Measurements from ENCODE around the gene MUL1.
A peak's percentile ranks its signal among the peaks of the same experiment; 100 is the strongest.
"Not testable (repeated sequence)": the region's sequence is repeated elsewhere in the genome, so short reads cannot be mapped to it uniquely, and the experiment has no call there.

Gene MUL1

DNA sequence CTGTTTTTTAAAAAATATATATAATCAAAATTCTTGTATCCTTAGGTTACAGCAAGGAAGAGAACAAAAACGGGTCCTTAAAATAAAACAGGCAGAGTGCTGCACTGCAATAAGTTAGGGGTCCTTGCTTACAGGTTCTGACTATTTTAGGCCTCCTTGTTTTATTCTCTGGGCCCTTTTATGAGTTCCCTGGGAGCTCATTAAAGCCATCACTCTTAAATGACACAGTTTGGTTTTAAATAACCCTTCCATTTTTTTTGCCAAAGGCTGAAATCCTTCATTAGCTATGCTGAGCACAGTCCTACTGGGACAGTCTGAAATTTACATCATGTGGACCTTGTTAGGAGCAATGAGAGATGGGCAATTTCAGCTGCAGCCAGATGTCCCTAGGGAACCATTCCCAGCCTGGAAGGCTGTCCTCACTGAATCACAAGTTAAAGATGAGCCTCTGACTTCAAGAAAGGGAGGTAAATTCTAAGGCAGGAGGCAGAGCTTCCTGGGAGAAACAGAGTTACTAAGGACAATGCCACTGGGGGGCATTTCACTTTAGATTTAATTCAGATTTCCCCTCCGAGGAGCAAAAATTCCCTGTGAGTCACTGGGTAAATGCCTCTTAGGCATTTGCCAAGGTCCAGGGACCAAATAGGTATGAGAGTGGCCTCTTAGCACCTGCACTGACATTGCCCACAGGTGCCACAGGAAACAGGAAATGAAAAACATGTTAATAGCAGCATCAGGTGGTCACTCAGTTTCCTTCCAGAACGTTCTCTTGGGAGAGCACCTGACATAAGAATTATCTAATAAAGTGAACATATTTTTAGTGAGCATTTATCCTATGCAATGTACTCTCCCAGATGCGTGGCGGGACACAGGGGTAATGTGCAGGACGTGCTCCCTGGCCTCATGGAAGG lies 3.8 kb upstream of the MUL1 start:
- DNase-seq, result no peak

- DNase-seq, result no peak
These were observed 440 bp upstream of the MUL1 start for GRCh38 chr1:20508411-20508771.

- DNase-seq, result no peak
These were observed 745 bp downstream of the MUL1 start for GRCh38 chr1:20507248-20507563.

- no peak for DNase-seq
These were observed 2.5 kb downstream of the MUL1 start for GRCh38 chr1:20505488-20505887.

DNA sequence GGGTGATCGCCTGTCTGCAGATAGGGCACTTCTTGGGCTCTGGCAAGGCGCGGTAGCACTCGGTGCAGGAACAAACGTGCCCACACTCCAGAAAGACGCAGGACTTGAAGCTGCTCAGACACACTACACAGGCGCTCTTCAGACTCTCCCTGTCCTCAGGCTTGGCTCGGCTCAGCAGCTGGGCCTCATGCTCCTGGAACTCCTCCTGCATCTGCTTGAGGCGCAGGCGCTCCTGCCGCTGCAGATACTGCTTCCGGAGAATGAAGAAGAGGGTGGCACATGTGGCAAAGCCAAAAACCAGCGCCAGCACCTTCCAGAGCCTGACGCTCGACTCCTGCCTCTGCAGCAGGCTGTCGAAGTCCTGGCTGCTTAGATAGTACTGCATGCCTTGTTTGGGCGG lies 7.2 kb downstream of the MUL1 start:
- no peak for DNase-seq

DNA sequence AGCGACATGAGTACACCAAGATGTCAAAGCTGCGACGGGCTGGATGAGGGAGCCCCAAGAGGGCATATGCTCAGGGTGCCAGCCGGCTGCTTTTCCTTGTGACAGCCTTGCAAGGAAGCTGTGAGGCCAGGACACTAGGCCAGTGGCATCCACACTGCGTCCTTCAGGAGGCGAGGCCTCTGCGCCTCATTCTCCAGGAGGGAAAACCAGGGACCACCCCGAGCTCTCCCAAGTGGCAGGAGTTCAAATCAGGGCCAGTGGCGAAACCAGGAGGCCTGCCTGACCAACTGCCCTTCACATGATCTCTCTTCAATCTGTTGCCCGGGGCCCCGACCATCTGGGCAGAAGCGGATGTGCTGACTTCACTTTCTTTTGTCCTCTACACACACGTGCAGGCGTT lies 8.2 kb downstream of the MUL1 start:
- no peak for DNase-seq

DNA sequence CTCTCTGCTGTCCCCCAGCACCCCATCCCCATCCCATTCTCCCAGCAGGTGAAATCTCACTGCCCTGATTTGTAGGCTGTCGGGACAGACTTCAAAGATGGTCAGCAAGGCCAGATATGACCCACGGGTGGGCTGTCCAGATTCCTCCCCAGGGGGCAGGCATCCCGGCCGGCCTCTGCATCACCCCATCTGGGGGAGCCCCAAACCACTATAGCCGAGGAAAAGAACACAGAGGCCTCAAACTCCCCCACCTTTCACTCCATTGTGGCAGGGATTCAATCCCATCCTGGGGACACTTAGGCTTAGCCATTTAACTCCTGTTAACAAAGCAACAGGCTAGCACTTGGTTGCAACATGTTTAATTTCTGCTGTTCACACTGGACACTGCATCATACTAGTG lies 8.8 kb downstream of the MUL1 start:
- DNase-seq, result no peak

DNA sequence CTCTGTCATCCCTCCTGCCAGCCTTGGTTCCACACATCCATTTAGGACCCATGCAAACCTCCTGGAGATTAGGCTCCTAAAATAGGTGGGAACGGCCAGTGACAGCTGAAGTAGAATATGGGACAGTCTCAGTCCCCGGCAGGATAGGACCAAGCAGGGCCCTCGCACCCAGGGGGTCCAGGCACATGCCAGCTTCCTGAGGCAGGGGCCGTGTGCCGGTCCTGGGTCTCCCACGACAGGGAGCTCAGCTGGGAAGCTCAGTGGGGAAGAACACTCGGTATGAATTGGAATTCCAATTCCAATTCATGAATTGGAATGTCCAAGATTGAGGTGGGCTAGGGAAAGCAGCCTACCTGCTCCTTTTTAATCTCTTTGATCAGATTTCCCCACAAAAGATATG lies 9.8 kb downstream of the MUL1 start:
- DNase-seq, result no peak

- DNase-seq, result no peak
These were observed 10.4 kb downstream of the MUL1 start for GRCh38 chr1:20497506-20497905.

- DNase-seq, result not testable (repeated sequence)
These were observed 11.1 kb downstream of the MUL1 start for GRCh38 chr1:20496725-20497383.

DNA sequence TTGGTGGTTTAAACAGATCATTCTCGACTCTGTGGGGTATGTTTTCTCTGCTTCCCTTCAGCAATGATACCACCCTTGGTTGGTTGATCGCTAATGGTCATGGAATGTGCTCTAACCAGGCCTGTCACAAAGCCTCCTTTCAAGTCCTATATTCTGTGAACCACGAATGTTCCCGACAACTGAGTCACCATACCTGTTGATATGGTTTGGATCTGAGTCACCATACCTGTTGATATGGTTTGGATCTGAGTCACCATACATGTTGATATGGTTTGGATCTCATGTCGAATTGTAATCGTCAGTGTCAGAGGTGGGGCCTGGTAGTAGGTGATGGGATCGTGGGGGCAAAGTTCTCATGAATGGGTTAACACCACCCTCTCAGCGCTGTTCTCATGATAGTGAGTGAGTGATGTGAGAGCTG lies 11.7 kb downstream of the MUL1 start:
- DNase-seq, result peak; percentile 70

DNA sequence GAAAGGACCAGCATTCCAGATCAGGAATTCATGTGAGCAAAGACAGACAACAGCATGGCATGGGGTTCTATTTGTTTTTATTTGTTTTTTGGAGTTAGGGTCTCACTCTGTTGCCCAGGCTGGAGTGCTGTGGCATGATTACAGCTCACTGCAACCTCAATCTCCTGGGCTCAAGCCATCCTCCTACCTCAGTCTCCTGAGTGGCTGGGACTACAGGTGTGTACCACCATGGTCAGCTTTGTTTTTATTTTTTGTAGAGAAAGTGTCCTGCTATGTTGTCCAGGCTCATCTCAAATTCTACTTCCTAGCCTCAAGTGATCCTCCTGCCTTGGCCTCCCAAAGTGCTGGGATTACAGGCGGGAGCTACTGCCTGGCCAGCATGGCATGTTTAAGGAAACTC lies 12.3 kb downstream of the MUL1 start:
- DNase-seq, result no peak

- peak; percentile 87 for DNase-seq
These were observed 13.2 kb downstream of the MUL1 start for GRCh38 chr1:20494609-20495311.

- peak; percentile 75 for DNase-seq
These were observed 13.9 kb downstream of the MUL1 start for GRCh38 chr1:20493839-20494608.

DNA sequence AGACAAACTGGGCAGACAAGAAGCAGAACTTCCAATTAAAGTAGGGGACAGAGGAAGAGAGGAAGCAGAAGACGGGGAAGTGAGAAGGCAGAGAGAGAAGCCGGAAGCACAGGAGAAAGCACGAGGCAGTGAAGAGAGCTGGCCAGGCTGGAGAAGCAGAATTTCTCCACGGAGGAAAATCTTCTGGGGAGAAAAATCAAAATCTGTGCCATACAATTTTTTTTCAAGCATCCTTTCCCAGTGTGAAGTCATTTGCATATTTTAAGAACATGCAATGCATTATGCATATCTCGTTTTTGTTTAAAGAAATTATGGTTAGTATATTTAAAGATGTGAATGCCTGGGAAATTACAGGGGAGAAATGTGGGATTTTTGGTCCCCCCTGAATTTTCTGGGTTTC lies 14.6 kb downstream of the MUL1 start:
- no peak for DNase-seq

GRCh38 chr1:20492751-20493150 lies 15.2 kb downstream of the MUL1 start:
- DNase-seq, result no peak

DNA sequence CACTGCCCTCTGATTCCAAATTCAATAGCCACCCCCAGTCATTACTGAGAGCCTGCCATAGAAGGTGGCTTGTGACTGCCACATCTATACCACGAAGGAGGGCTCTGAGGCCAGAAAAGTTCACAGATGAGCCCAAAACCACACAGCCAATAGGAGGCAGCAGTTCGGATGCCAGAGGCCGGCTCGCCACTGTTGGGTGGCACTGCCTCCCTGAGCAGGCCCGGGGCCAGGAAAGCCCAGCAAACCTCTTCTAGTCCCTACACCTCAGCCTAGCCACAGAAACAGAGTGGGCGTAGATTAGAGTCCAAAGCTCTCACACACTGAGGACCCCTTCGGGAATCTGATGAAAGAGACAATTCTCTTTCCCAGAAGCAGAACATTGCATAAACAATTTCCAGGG lies 16.1 kb downstream of the MUL1 start:
- no peak for DNase-seq

DNA sequence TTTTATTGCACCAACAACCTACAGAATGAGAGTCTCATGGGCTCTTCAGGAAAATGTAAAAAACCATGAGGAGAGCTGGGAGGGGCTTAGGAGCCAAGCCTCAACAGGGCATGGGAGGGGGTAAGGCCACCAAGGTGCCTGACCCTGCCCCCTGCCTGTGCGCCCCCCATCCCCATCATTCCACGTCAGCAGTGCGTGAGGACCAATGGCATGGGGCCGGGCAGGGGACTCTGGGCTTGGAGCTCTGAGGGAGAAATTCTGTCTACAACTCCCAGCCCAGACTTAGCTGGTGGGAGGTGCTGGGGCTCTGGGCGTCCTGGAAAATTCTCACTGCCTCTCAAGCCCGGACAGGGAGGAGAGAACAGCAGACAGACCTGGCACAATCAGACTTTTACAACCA lies 16.8 kb downstream of the MUL1 start:
- no peak for DNase-seq

- DNase-seq, result no peak
These were observed 20.7 kb downstream of the MUL1 start for GRCh38 chr1:20487236-20487590.

- DNase-seq, result peak; percentile 56
These were observed 21.3 kb downstream of the MUL1 start for GRCh38 chr1:20486457-20487235.

- peak; percentile 55 for DNase-seq
These were observed 22.2 kb downstream of the MUL1 start, which contains the start of gene CAMK2N1 for GRCh38 chr1:20485527-20486456. Gene CAMK2N1 (minus strand): TSS chr1:20486210. CDS start chr1:20485379, 831 bp downstream.
